Measurements from ENCODE around the gene DVL1.

DNA sequence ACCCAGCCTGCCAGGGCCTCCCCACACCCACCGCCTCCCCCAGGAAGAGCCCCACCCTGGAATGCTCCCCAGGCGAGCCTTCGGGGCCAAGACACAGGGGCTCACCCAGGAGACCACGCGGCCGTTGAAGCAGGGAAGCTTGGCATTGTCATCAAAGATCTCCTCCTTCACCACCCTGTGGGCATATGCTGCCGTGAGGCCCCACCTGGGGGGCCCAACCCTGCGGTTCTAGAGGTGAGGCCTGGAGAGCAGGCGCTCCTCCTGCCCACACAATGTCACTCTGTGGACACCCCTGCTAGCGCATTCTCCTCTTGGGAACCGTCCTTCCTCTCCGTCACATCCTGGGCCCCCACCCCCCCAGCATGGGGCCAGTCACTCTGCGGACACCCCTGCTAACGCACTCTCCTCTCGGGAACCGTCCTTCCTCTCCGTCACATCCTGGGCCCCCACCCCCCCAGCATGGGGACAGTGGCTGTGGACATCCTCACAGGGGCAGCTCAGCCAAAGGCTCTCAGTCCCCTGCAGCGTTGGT, 6.6 kb downstream of the DVL1 start:
- TF ChIP-seq POLR2AphosphoS5 (IDR thresholded peaks at IDR 0.05; ENCODE audit: low read depth, low read length) (no peak), POLR2A (IDR thresholded peaks at IDR 0.05; ENCODE audit: low read depth, low read length) (no peak), TAF1 (IDR thresholded peaks at IDR 0.05; ENCODE audit: borderline replicate concordance, low read depth, low read length) (no peak)

Measured in GM12892 (cell line).